CD4-positive, alpha-beta T cell treated with Interleukin-21 for 1 hour (primary cell): ENCODE measurements around the gene MDK.

Experiments used
- DNase-seq: peaks from one replicate; pipeline ENCODE4 v3.0.0-alpha.2; 2020

MDK gene

DNA sequence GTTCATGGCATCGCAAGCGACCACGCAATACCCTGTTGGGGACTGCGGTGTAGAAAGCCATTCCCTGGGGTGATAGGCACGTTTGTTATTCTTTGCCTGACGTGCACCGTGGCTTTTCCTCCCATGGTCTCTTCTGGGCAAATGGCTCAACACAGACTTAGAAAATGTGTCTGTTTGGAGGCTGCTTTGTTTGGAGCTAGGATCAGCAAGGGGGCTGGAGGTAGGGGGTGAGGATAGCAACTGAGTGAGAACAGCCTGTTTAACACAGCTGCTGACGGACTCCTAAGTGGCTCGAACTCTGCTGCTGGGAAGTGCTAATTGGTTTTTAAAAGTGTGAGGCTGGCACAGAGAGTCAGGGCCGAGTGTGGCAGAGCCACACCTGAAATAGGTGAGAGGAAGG lies 26.2 kb downstream of the MDK start:
- no peak for DNase-seq

DNA sequence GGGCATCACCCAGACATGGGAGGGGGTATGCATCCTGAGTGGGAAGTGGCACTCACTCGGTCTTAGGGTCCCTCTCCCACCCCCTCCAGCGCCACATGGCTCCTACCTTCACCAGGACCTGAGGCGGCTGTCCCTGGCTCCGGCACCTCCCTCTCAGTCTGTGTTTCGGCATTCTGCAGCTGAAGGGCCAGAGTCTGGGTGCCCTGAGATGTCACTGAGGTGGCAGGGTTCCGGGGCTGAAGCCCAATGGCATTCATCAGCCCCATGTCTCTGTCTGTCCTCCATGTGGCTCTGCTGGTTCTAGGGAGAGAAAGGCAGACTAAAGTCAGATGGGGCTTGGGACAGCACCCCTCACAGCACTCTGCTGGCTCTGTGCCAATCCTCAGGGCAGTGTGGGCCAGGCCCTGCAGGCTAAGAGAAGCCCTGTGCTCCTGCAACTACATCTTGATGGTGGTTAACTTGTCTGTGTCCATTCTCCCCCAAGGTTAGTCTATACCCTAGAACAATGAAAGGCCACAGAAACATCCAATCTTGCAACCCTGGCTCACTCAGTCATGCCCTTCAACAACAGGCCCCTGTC lies 27.0 kb downstream of the MDK start:
- DNase-seq = no peak

DNA sequence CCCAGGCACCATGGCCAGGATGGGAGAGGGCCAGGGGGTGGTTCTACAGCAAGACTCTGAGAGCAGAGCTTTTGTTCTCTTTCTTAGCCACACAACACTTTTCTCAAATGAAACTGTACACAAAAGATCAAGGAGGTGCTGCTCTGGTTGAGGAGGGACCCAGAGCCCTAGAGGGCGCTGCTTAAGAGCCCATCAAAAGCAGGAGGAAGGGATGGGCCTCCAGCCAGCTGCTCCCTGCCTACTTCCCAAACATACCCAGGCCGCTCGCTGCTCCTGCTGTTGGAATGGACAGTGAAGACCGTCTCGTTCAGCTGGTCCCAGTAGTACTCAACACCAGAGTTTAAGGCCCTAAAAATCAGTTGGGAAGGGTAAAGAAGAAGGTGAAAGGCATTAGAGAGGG lies 28.6 kb downstream of the MDK start:
- no peak for DNase-seq

DNA sequence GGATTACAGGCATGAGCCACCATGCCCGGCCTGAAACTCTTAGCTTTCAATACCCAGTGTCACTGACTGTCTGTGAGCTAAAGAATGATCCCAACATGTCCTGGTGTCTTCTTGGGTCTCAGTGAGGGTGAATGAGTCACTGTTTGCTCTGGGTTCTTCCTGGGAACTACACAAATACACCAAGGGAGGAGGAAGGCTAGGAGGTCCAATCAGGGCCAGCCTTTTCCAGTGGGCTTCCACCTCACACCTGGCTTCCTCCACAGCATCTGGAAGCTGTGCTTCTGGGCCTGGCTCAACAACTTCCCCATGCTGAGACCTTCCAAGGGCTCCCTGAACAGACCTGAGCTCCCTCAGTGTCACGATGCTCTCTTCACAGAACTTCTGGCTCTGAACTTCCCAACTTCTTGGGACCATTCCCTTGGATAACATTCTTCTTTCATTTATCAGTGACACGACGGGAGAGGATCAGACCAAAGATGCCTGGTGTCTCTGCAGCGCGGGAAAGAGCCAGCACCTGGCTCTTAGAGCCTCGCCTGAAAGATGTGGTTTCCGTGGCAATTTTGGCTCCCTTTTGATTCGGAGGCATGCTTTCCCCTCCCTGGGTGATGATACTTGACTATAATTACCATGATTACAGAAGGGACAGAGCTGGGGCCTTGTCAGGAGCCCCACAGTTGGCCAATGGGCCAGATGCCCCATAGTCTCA lies 32.4 kb downstream of the MDK start:
- no peak for DNase-seq

DNA sequence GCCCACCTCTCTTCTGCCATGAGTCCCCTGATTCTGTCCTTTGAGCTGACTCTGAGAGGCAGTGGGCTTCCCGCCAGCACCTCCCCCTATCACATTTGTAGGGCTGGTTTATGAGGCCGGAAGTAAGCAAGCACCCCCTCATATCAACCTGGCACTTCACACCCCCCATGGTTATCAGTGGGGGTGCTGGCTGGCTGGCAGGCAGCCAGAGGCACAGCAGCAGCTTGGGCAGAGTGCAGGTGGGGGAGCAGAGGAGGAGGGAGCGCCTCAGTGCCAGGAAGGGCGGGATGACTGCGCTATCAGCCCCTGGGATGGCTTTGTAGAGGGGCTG lies 33.0 kb downstream of the MDK start:
- DNase-seq = no peak

DNA sequence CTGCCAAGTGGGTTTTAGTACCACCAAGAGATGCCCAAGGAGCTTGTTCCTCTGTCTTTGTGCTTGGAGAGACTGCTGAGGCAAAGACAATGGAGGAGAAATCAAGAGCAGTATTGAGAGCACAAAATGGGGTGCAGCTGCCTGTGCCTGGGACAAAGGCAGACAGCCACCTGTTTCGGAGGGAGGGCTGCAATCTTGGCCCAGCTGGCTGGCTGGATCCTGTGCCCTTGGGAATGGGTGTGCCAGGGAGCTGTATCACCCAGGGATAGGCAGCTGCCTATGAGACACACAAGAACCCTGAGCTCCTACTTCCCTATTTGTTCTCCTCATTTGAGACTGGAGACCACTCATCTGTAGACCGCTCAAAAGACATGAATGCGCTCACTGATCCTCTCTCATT lies 33.4 kb downstream of the MDK start:
- DNase-seq = no peak

DNA sequence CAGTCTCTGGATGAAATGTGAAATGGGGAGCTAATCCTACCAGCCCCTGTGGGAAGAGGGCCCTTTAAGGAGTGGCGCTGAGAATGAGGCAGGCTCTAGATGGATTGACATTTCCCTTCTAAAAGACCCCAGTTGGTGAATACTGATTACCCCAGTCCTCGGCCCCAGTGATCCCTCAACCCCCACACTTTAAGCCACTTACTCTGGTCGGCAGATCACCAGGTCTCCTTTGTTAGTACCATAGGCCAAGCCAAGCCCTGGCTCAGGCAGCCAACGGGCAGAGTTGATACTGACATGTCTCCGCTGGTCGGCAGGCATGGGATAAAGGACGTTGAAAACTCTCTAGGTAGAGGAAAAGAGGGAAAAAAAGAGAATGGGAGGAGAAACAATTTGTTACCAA lies 36.2 kb downstream of the MDK start:
- no peak for DNase-seq

DNA sequence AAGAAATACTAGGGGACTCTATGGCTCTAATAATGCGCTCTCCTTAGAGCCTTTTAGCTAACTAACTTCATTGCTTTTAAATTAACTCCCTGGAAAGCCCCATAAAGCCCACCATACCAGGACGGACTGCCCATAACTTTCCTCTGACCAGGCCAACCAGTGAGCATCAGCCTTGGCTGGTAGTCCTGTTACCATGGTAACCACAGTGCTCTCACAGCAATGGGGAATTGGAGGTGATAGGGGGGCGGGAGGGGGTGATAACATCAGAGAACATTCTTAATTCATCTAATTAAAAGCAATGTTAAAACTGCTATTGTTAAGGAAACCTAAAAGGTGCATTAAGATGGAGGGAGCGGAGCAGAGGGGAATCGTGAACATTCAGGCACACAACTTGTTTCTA lies 37.3 kb downstream of the MDK start:
- no peak for DNase-seq

DNA sequence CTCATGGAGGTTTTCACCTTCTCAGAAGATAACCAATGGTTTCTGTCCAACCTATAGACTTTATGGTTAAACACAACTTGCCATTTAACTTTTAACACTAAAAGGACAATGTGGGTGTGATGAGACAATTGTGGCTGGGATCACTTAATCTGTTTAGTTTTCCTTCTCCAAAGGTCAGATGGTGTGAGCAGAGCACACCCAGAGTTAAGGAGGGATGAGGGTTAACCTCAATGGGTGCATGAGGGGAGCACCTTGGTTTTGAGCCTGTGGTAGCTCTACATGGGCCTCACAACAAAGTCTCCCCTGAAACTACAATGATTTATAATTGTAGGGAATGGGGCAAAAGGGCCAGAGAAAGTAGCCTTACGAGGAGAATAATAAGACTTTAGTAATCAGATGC lies 39.0 kb downstream of the MDK start:
- DNase-seq = no peak

DNA sequence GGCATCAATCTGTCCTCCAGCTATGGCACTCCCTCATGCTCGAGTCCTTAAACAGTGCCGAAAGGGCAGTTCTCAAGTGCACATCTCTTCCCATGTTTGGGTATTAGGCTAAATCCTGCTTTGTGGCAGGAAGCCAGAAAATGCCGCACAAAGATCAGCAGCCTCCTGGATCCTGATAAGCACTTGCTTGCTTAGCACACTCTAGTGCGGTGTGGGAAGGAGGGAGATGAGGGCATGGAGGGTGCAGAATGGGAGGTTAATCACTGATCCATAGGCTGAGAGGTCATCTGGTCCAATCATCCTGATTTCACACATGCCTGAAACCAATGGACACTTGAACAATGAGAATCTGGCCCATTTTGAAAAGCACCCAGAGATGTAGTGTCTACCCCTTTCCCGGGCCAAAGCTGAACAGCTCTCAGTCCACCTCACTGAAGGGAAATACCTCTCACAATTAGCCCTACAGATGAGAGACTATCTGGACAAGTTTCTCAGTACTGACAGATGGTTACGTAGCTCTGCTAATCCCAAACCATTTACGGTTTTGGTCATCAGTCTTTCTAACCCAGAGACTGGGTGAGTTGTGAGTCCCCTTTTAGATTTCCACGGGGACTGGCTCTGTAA lies 39.9 kb downstream of the MDK start:
- no peak for DNase-seq

DNA sequence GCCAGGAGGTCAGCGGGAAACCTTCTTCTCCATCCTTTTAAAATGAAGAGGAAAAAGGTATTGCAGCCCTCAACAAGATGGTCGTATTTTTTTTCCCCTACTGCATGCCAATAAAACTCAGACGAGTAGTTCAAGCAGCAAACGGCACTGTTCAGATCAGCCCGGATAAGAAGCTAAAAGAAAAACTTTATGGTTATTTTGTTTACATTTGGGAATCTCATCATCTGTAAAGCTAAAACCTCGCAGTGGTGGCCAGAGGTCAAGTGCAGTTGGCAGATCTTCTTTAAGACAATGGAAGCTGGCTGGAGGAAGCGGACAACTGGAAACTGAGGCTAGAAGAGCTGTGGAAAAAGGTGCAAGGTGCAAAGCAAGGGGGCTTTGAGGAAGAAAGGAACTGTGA lies 41.1 kb downstream of the MDK start:
- no peak for DNase-seq

DNA sequence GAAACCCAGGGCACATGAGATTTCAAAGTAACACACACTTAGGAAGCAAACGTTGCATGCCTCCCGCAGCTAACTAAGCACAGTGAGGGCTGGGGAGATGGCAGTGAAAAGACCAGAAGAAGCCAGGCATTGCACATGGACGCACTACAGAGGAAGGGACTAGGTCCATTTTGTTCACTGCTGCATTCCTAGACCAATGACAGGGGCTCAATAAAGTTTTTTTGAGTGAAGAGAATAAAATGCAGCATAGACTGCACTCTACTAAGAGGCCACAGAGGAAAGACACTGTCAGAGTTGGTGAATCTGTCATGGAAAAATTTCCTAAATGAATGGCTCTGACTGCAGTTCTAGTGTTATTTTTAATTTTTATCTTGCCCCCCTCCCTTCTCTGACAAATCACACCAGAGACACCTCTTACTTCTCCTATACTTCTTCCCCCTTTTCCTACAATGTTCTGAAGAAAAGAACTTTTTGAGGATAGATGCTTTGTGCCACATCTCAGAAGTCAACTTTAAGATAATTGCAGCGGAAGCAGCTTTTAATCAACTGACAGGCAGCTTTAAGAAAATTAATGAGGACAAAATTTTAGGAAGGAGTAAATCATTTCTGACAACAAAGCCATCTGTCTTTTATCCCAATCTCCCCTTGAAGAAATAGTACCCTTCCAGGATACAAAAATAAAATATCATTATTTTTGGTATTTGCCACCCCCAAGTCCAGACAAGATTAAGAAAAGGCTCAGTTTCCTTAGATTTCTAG lies 44.9 kb downstream of the MDK start:
- no peak for DNase-seq

DNA sequence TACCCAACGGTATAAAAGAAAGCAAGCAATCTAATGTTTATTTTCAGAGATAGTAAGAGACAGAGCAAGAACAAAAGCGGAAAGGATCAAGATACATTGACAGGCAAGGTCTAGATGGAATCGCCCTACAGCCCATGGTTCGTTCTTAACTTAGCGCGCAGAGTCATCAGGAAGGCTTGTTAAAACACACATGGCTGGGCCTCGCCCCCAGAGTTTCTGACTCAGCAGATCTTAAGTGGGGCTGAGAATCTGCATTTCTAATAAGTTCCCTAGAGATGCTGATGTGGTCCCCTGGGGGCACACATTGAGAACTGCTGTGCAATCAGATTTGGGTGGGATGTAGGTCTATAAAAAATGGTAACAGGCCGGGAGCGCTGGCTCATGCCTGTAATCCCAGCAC lies 45.9 kb downstream of the MDK start:
- DNase-seq = no peak

DNA sequence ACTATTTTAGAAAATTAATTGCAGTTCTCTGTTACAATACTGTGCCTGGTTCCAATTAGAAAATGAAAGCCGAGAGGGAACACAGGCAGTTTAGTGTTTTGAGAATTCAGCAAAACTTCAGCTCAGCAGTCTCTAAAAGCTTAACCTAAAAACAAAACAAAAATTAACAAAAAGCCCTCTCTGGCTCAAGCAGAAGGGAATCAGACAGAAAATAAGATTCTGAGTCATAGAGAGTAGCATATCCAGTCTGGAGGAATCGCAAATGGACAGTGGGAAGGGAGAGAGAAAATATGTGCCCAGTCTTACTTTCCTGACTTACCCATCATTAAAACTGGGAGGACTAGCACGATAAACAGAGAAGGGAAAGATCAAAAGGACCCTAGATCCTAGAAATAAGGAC lies 48.2 kb downstream of the MDK start:
- no peak for DNase-seq

DNA sequence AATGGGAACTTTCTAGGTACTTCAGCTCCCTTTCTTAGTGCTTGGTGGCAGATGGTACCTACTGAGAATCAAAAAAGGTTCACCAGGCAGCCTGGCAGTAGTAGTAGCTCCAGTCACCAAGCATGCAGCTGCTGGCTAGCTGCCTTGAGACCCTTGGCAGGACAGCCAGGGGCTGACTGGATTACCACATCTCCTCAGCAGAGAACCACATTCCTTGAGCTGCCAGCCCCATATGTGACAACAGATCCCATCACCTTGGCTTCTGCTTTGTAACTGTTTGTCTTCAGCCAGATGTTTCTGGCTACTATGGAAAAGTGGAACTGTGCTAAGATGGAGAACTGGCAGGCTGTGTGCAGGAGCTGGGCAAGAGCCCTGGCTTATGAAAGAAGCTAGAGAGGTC lies 49.7 kb downstream of the MDK start:
- no peak for DNase-seq
